Subcutaneous abdominal adipose tissue (tissue), 5 donors: ENCODE measurements around the gene SCFD2.

Experiments
- H3K27ac ChIP-seq: one replicate; pipeline ENCODE4 v1.7.0; 2013; ENCODE audit warnings: low read depth, mild to moderate bottlenecking, inconsistent platforms, low read length, moderate library complexity
- H3K27me3 ChIP-seq, 5 donors: one replicate each; pipeline ENCODE4 v1.7.0; 2013; ENCODE audit warnings: low read length in 5 of 5, inconsistent platforms in 1 of 5; ENCODE audit not compliant: control insufficient read depth in 5 of 5, insufficient read depth in 4 of 5
- H3K36me3 ChIP-seq, 5 donors: one replicate each; pipeline ENCODE4 v1.7.0; 2013; ENCODE audit warnings: low read length in 5 of 5; ENCODE audit not compliant: control insufficient read depth in 5 of 5, insufficient read depth in 5 of 5
- H3K4me1 ChIP-seq, 5 donors: one replicate each; pipeline ENCODE4 v1.7.0; 2013; ENCODE audit warnings: low read length in 5 of 5, mild to moderate bottlenecking in 3 of 5, moderate library complexity in 1 of 5; ENCODE audit not compliant: control insufficient read depth in 5 of 5, insufficient read depth in 5 of 5
- H3K4me3 ChIP-seq, 5 donors: one replicate each; pipeline ENCODE4 v1.7.0; 2013; ENCODE audit warnings: low read length in 5 of 5, low read depth in 1 of 5
- H3K9ac ChIP-seq, 5 donors: one replicate each; pipeline ENCODE4 v1.7.0; 2013; ENCODE audit warnings: low read length in 5 of 5, mild to moderate bottlenecking in 4 of 5, moderate library complexity in 3 of 5
- H3K9me3 ChIP-seq, 5 donors: one replicate each; pipeline ENCODE4 v1.7.0; 2013; ENCODE audit warnings: low read length in 5 of 5; ENCODE audit not compliant: control insufficient read depth in 5 of 5
- donor health status: healthy.
- donor health status: healthy.
- donor health status: healthy.
- donor health status: healthy.
- donor health status: healthy.

The SCFD2 gene

GRCh38 chr4:52937829-52938228, 428.0 kb downstream of the SCFD2 start:
- no peaks in the 10 kb centered on the region for H3K36me3 ChIP-seq
- no peak overlapping the region for H3K4me3 ChIP-seq
- H3K9ac ChIP-seq: no peak overlapping the region
- no peak overlapping the region for H3K27ac ChIP-seq
- H3K27me3 ChIP-seq: no peaks in the 10 kb centered on the region
- no peaks in the 10 kb centered on the region for H3K4me1 ChIP-seq
- H3K9me3 ChIP-seq: no peaks in the 10 kb centered on the region

GRCh38 chr4:52936729-52937128, 429.1 kb downstream of the SCFD2 start:
- Histone ChIP-seq H3K27ac (no peak overlapping the region), H3K4me3 (no peak overlapping the region), H3K4me1 (no peaks in the 10 kb centered on the region), H3K36me3 (no peaks in the 10 kb centered on the region), H3K27me3 (no peaks in the 10 kb centered on the region), H3K9me3 (no peaks in the 10 kb centered on the region), H3K9ac (no peak overlapping the region)

- Histone ChIP-seq H3K4me1 (no peaks in the 10 kb centered on the region), H3K36me3 (no peaks in the 10 kb centered on the region), H3K9me3 (no peaks in the 10 kb centered on the region), H3K9ac (no peak overlapping the region), H3K27me3 (no peaks in the 10 kb centered on the region), H3K27ac (no peak overlapping the region), H3K4me3 (no peak overlapping the region)
Observed at GRCh38 chr4:52935317-52935716, 430.5 kb downstream of the SCFD2 start.

GRCh38 chr4:52933738-52934137, 432.1 kb downstream of the SCFD2 start:
- Histone ChIP-seq H3K27me3 (no peaks in the 10 kb centered on the region), H3K4me3 (no peak overlapping the region), H3K9me3 (no peaks in the 10 kb centered on the region), H3K27ac (no peak overlapping the region), H3K36me3 (no peaks in the 10 kb centered on the region), H3K9ac (no peak overlapping the region), H3K4me1 (no peaks in the 10 kb centered on the region)

GRCh38 chr4:52932591-52933470, 433.0 kb downstream of the SCFD2 start:
- H3K27ac ChIP-seq: no peak overlapping the region
- H3K9me3 ChIP-seq: no peaks in the 10 kb centered on the region
- H3K4me3 ChIP-seq: no peak overlapping the region
- H3K4me1 ChIP-seq: no peaks in the 10 kb centered on the region
- H3K27me3 ChIP-seq: no peaks in the 10 kb centered on the region
- no peak overlapping the region for H3K9ac ChIP-seq
- H3K36me3 ChIP-seq: no peaks in the 10 kb centered on the region

GRCh38 chr4:52931243-52931642, 434.6 kb downstream of the SCFD2 start:
- H3K27ac ChIP-seq: no peak overlapping the region
- no peak overlapping the region for H3K9ac ChIP-seq
- no peaks in the 10 kb centered on the region for H3K27me3 ChIP-seq
- no peaks in the 10 kb centered on the region for H3K4me1 ChIP-seq
- H3K36me3 ChIP-seq: no peaks in the 10 kb centered on the region
- no peaks in the 10 kb centered on the region for H3K9me3 ChIP-seq
- no peak overlapping the region for H3K4me3 ChIP-seq

- H3K4me3 ChIP-seq: no peak overlapping the region
- H3K27ac ChIP-seq: no peak overlapping the region
- H3K9ac ChIP-seq: no peak overlapping the region
- no peaks in the 10 kb centered on the region for H3K36me3 ChIP-seq
- H3K9me3 ChIP-seq: no peaks in the 10 kb centered on the region
- H3K4me1 ChIP-seq: peaks cover 0 to 5% (median 0%) of the 10 kb centered on the region in 5 donors
- no peaks in the 10 kb centered on the region for H3K27me3 ChIP-seq
Observed at GRCh38 chr4:52926196-52926974, 439.5 kb downstream of the SCFD2 start.

GRCh38 chr4:52925531-52925968, 440.3 kb downstream of the SCFD2 start:
- Histone ChIP-seq H3K27ac (no peak overlapping the region), H3K36me3 (no peaks in the 10 kb centered on the region), H3K9ac (no peak overlapping the region), H3K4me1 (peaks cover 0 to 5% (median 0%) of the 10 kb centered on the region in 5 donors), H3K27me3 (no peaks in the 10 kb centered on the region), H3K4me3 (no peak overlapping the region), H3K9me3 (no peaks in the 10 kb centered on the region)

- Histone ChIP-seq H3K36me3 (peaks cover 0 to 3% (median 0%) of the 10 kb centered on the region in 5 donors), H3K9me3 (no peaks in the 10 kb centered on the region), H3K27me3 (no peaks in the 10 kb centered on the region), H3K4me1 (peaks cover 0 to under 1% (median 0%) of the 10 kb centered on the region in 5 donors), H3K4me3 (no peak overlapping the region), H3K27ac (no peak overlapping the region), H3K9ac (no peak overlapping the region)
Observed at GRCh38 chr4:52919461-52919860, 446.4 kb downstream of the SCFD2 start.

GRCh38 chr4:52917817-52918216, 448.0 kb downstream of the SCFD2 start:
- Histone ChIP-seq H3K9me3 (no peaks in the 10 kb centered on the region), H3K27me3 (no peaks in the 10 kb centered on the region), H3K27ac (no peak overlapping the region), H3K4me1 (peaks cover 0 to 8% (median 6%) of the 10 kb centered on the region in 5 donors), H3K4me3 (no peak overlapping the region), H3K9ac (no peak overlapping the region), H3K36me3 (peaks cover 0 to 3% (median 0%) of the 10 kb centered on the region in 5 donors)
